Measurements from ENCODE around the gene ITGA5. TPM values are rescaled to one million over a fixed set of nuclear protein-coding genes. Genes with fewer than 3 reads are reported as not detected.

ITGA5 gene
- polyA plus RNA-seq, 1 donor (not counting 4 experiments of a cell fraction or from before 2014, with no cell fraction given): 47.9 TPM

- H3K27me3 ChIP-seq (ENCODE audit: control insufficient read depth, extremely low read depth, insufficient read depth, low read length): no peaks in the 10 kb centered on the region
- H2AFZ ChIP-seq (ENCODE audit: control insufficient read depth, low read length): no peak overlapping the region
- H3K9ac ChIP-seq (ENCODE audit: control insufficient read depth, extremely low read depth, insufficient read depth, low read length): no peak overlapping the region
- H3K27ac ChIP-seq (ENCODE audit: control insufficient read depth, insufficient read depth, low read length): no peak overlapping the region
- dilution Hi-C loops (cut with MboI; ENCODE audit: extremely low pct_ligation_motif_present, low sequenced_read_pairs): no loop called here
- H3K79me2 ChIP-seq (ENCODE audit: control insufficient read depth, insufficient read depth, low read length): no peaks in the 10 kb centered on the region
- FAIRE-seq (no peak), DNase-seq (ENCODE audit: low read depth, low spot score) (no peak)
- H3K4me1 ChIP-seq (ENCODE audit: control insufficient read depth, extremely low read depth, insufficient read depth, low read length): peaks cover 25% of the 10 kb centered on the region
- H4K20me1 ChIP-seq (ENCODE audit: control insufficient read depth, extremely low read depth, insufficient read depth, low read length): no peaks in the 10 kb centered on the region
- no peak overlapping the region for H3K4me2 ChIP-seq (ENCODE audit: control insufficient read depth, extremely low read depth, insufficient read depth, low read depth, low read length)
- no peaks in the 10 kb centered on the region for H3K9me3 ChIP-seq (ENCODE audit: control insufficient read depth, low read depth, low read length)
- TF ChIP-seq EZH2 (IDR thresholded peaks at IDR 0.05; ENCODE audit: low read length): no peak
- TF ChIP-seq CTCF (optimal IDR thresholded peaks at IDR 0.05 in 1 of 3, IDR thresholded peaks at IDR 0.05 in 1 of 3, conservative IDR thresholded peaks at IDR 0.05 in 1 of 3; ENCODE audit: extremely low read depth in 1 of 3, insufficient read depth in 2 of 3, low read length in 3 of 3): no peak
- peaks cover 0 to 2% of the 10 kb centered on the region in 2 experiments for H3K36me3 ChIP-seq (ENCODE audit: control insufficient read depth in 2 of 2, extremely low read depth in 1 of 2, insufficient read depth in 2 of 2, low read length in 2 of 2)
- no peak overlapping the region for H3K4me3 ChIP-seq (ENCODE audit: control insufficient read depth in 2 of 3, extremely low read depth in 1 of 3, insufficient read depth in 2 of 3, low read depth in 1 of 3, low read length in 3 of 3)
- H3K9me1 ChIP-seq (ENCODE audit: control insufficient read depth, extremely low read depth, insufficient read depth, low read length): no peaks in the 10 kb centered on the region
Observed at GRCh38 chr12:54356951-54357356, 62.1 kb downstream of the ITGA5 start.

GRCh38 chr12:54356228-54356627 is 62.8 kb downstream of the ITGA5 start:
- no peak overlapping the region for H3K27ac ChIP-seq (ENCODE audit: control insufficient read depth, insufficient read depth, low read length)
- peaks cover 25% of the 10 kb centered on the region for H3K4me1 ChIP-seq (ENCODE audit: control insufficient read depth, extremely low read depth, insufficient read depth, low read length)

More at GRCh38 chr12:54356228-54356627, 62.8 kb downstream of the ITGA5 start:
- dilution Hi-C loops (cut with MboI; ENCODE audit: extremely low pct_ligation_motif_present, low sequenced_read_pairs): no loop called here
- Histone ChIP-seq H2AFZ (ENCODE audit: control insufficient read depth, low read length) (no peak overlapping the region), H3K9me1 (ENCODE audit: control insufficient read depth, extremely low read depth, insufficient read depth, low read length) (no peaks in the 10 kb centered on the region), H3K79me2 (ENCODE audit: control insufficient read depth, insufficient read depth, low read length) (no peaks in the 10 kb centered on the region), H3K9me3 (ENCODE audit: control insufficient read depth, low read depth, low read length) (no peaks in the 10 kb centered on the region), H3K9ac (ENCODE audit: control insufficient read depth, extremely low read depth, insufficient read depth, low read length) (no peak overlapping the region), H3K4me3 (ENCODE audit: control insufficient read depth in 2 of 3, extremely low read depth in 1 of 3, insufficient read depth in 2 of 3, low read depth in 1 of 3, low read length in 3 of 3) (no peak overlapping the region), H4K20me1 (ENCODE audit: control insufficient read depth, extremely low read depth, insufficient read depth, low read length) (no peaks in the 10 kb centered on the region), H3K36me3 (ENCODE audit: control insufficient read depth in 2 of 2, extremely low read depth in 1 of 2, insufficient read depth in 2 of 2, low read length in 2 of 2) (peaks cover 0 to 6% of the 10 kb centered on the region in 2 experiments), H3K27me3 (ENCODE audit: control insufficient read depth, extremely low read depth, insufficient read depth, low read length) (no peaks in the 10 kb centered on the region), H3K4me2 (ENCODE audit: control insufficient read depth, extremely low read depth, insufficient read depth, low read depth, low read length) (no peak overlapping the region)
- DNase-seq (ENCODE audit: low read depth, low spot score) (no peak), FAIRE-seq (no peak)
- TF ChIP-seq EZH2 (IDR thresholded peaks at IDR 0.05; ENCODE audit: low read length) (no peak), CTCF (optimal IDR thresholded peaks at IDR 0.05 in 1 of 3, IDR thresholded peaks at IDR 0.05 in 1 of 3, conservative IDR thresholded peaks at IDR 0.05 in 1 of 3; ENCODE audit: extremely low read depth in 1 of 3, insufficient read depth in 2 of 3, low read length in 3 of 3) (no peak)
